GM12891 (cell line): ENCODE data around the gene DCAF7.

ENCODE experiments used
- POLR2A ChIP-seq: IDR thresholded peaks from 2 replicates; pipeline ENCODE4 v1.6.1; 2011; ENCODE audit warnings: low read depth, low read length, control low read depth
- POLR2AphosphoS5 ChIP-seq: IDR thresholded peaks from 2 replicates; pipeline ENCODE4 v1.6.1; 2011; ENCODE audit warnings: low read depth, low read length, control low read depth

DNA sequence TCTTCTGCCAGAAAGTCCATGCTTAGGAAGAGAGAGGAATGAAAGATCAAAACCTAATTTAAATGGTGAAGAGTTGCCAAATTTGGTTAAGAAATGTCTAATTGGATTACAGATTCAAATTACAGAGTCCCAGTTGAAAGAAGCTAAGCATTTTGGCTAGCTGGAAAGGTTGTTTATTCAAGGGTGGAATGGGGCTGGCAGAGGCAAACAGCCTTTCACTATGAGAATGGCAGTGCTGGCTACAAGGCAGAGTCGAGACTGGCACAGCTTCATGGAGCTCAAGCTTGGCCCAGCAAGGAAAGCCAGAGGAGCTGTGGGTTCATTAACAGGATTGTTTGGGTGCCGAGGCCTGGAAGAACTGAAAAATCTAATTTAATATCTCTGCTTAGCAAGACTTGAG, 85.5 kb downstream of the DCAF7 start:
- TF ChIP-seq POLR2A (no peak), POLR2AphosphoS5 (no peak)
